OCI-LY7 (cell line): ENCODE data around the gene C6orf136. TPM values are rescaled to one million over a fixed set of nuclear protein-coding genes. Genes with fewer than 3 reads are reported as not detected.
A peak's percentile ranks its signal among the peaks of the same experiment; 100 is the strongest.

Experiments used
- BruUV-seq: library from RNA; stranded (reverse); fragments of 400-500 nt; replicated peaks from 2 replicates; lab custom pipeline; 2021; lab: Mats Ljungman, UMichigan
- CTCF ChIA-PET: fragments of 300-600 bp; sonication (Branson Sonifier 250); formaldehyde crosslinking; loops from one replicate; lab custom pipeline; 2022; ENCODE audit warnings: antibody characterized with exemption; ENCODE audit not compliant: unreplicated experiment; lab: Charles Lee
- POLR2A ChIA-PET: fragments of 300-600 bp; sonication (Branson Sonifier 250); formaldehyde crosslinking; loops from one replicate; lab custom pipeline; 2022; ENCODE audit warnings: antibody characterized with exemption; lab: Charles Lee
- DNase-seq: peaks from one replicate; pipeline ENCODE4 v3.0.0-alpha.2; 2015; ENCODE audit warnings: low spot score
- H2AFZ ChIP-seq: fragments of 200-600 bp; sonication (generic), shearing (Covaris generic); 2 replicates; pipeline ENCODE4 v1.6.1; 2014; ENCODE audit warnings: mild to moderate bottlenecking, antibody characterized with exemption, low read length, moderate library complexity
- H3K27ac ChIP-seq: fragments of 200-600 bp; sonication (generic); 2 replicates; pipeline ENCODE4 v1.5.1; 2014; ENCODE audit warnings: mixed run types, low read depth, mild to moderate bottlenecking, moderate library complexity, low read length, inconsistent platforms; ENCODE audit not compliant: poor library complexity, severe bottlenecking
- H3K36me3 ChIP-seq: fragments of 200-600 bp; sonication (generic); 2 replicates; pipeline ENCODE4 v1.6.1; 2014; ENCODE audit warnings: mild to moderate bottlenecking, antibody characterized with exemption, low read length, moderate library complexity, mixed read lengths; ENCODE audit not compliant: insufficient read depth
- H3K4me1 ChIP-seq: fragments of 200-600 bp; sonication (generic); 2 replicates; pipeline ENCODE4 v1.5.1; 2014; ENCODE audit warnings: mild to moderate bottlenecking, low read length; ENCODE audit not compliant: insufficient read depth, poor library complexity, severe bottlenecking
- H3K4me2 ChIP-seq: fragments of 200-600 bp; sonication (generic); 2 replicates; pipeline ENCODE4 v1.6.1; 2014; ENCODE audit warnings: mild to moderate bottlenecking, low read length
- H3K4me3 ChIP-seq: fragments of 200-600 bp; sonication (generic); 2 replicates; pipeline ENCODE4 v1.5.1; 2014; ENCODE audit warnings: mild to moderate bottlenecking, low read depth, low read length; ENCODE audit not compliant: poor library complexity, severe bottlenecking
- H3K79me2 ChIP-seq: fragments of 200-600 bp; sonication (generic); 2 replicates; pipeline ENCODE4 v1.6.1; 2016; ENCODE audit warnings: low read depth, mild to moderate bottlenecking, low read length, moderate library complexity, mixed read lengths; ENCODE audit not compliant: insufficient read depth
- H3K9me2 ChIP-seq: fragments of 200-600 bp; sonication (generic); 2 replicates; pipeline ENCODE4 v1.6.1; 2016; ENCODE audit warnings: mild to moderate bottlenecking, low read length, mixed read lengths; ENCODE audit not compliant: insufficient read depth
- H3K9me3 ChIP-seq: fragments of 200-600 bp; sonication (generic); 2 replicates; pipeline ENCODE4 v1.6.1; 2014; ENCODE audit warnings: mild to moderate bottlenecking, mixed run types, low read length, mixed read lengths
- H4K20me1 ChIP-seq: fragments of 200-600 bp; sonication (generic); 2 replicates; pipeline ENCODE4 v1.6.1; 2014; ENCODE audit warnings: mild to moderate bottlenecking, antibody characterized with exemption, low read length, moderate library complexity, mixed read lengths; ENCODE audit not compliant: insufficient read depth
- CTCF ChIP-seq: fragments of 200-600 bp; sonication (generic); conservative IDR thresholded peaks from 2 replicates; pipeline ENCODE4 v1.5.1; 2014; ENCODE audit warnings: mild to moderate bottlenecking, antibody characterized with exemption, low read length, moderate library complexity, mixed read lengths
- EZH2phosphoT487 ChIP-seq: fragments of 200-600 bp; sonication (generic); IDR thresholded peaks from 2 replicates; pipeline ENCODE4 v1.6.1; 2018; ENCODE audit warnings: low read depth, borderline replicate concordance, mild to moderate bottlenecking, mixed run types, antibody characterized with exemption, low read length, moderate library complexity, mixed read lengths
- intact Hi-C: fragments of 100-400 bp; cut with micrococcal nuclease; formaldehyde crosslinking; loops from one replicate; pipeline ENCODE4 v1.10.0; 2022; ENCODE audit not compliant: unreplicated experiment
- total RNA-seq, 2 experiments: library from RNA; depleted of rRNA in 1 of 2; stranded (reverse); fragments of >200 nt in 1 of 2; shearing (Covaris generic) in 1 of 2; gene quantifications; 2 replicates each; pipeline ENCODE4 v1.2.3, GENCODE V29; 2014 to 2022

The C6orf136 gene
- total RNA-seq, 2 experiments from 2014 or later: 14.7 to 26.7 TPM

GRCh38 chr6:30679765-30680535, 33.0 kb downstream of the C6orf136 start:
- Histone ChIP-seq H3K4me3 (peak overlapping the region; percentile 95), H3K27ac (peak overlapping the region; percentile 78), H4K20me1 (peaks cover 15% of the 10 kb centered on the region; the same call in 1 of the 2 replicates), H3K9me3 (no peaks in the 10 kb centered on the region), H3K9me2 (no peaks in the 10 kb centered on the region), H3K36me3 (peaks cover 89% of the 10 kb centered on the region), H3K4me1 (peaks cover 30% of the 10 kb centered on the region), H3K4me2 (peak overlapping the region; percentile 99), H2AFZ (no peak overlapping the region), H3K79me2 (peaks cover 77% of the 10 kb centered on the region)
- ChIA-PET CTCF (interaction anchor here (0.6 to 1.2 kb wide), 7 partner anchors 9 to 51 kb away, joined by 3 to 10 read pairs (median 5); no protein-coding TSS in a partner anchor), POLR2A (interaction anchor here (0.6 to 2.1 kb wide), 6 partner anchors 8 to 65 kb away, joined by 3 to 12 read pairs (median 4); partner anchors contain the start of gene TUBB)
- no TSS peak for BruUV-seq
- DNase-seq: peak; percentile 24
- intact Hi-C loops: loop anchor here (1.0 to 10.0 kb wide), 5 partner anchors 8 to 815 kb away; partner anchors contain the start of genes DDR1 and MICB
- TF ChIP-seq CTCF (no peak), EZH2phosphoT487 (no peak)

GRCh38 chr6:30681766-30682142, 34.8 kb downstream of the C6orf136 start:
- peaks cover 93% of the 10 kb centered on the region for H3K79me2 ChIP-seq

More at GRCh38 chr6:30681766-30682142, 34.8 kb downstream of the C6orf136 start:
- Histone ChIP-seq H3K27ac (peak overlapping the region; percentile 95), H4K20me1 (peaks cover 17% of the 10 kb centered on the region; the same call in 1 of the 2 replicates), H2AFZ (no peak overlapping the region), H3K4me1 (peaks cover 30% of the 10 kb centered on the region), H3K4me3 (peak overlapping the region; percentile 95), H3K36me3 (peaks cover 92% of the 10 kb centered on the region), H3K9me2 (no peaks in the 10 kb centered on the region), H3K9me3 (no peaks in the 10 kb centered on the region), H3K4me2 (peak overlapping the region; percentile 99)
- CTCF ChIA-PET: interaction anchor here (0.6 to 1.0 kb wide), 3 partner anchors 26 to 49 kb away, joined by 3 to 4 read pairs (median 3); partner anchors contain the start of gene MDC1
- DNase-seq: peak; percentile 20
- BruUV-seq: no TSS peak
- POLR2A ChIA-PET: interaction anchor here (1.0 to 2.1 kb wide), 5 partner anchors 9 to 202 kb away, joined by 3 to 5 read pairs (median 4); partner anchors contain the start of genes C6orf136, DDR1 and DHX16
- TF ChIP-seq EZH2phosphoT487 (no peak), CTCF (no peak)
- intact Hi-C loops: loop anchor here (1.0 to 10.0 kb wide), 2 partner anchors 40 to 813 kb away; partner anchors contain the start of gene MICB
